Measurements from ENCODE around the gene TENT4A.

TENT4A gene

GRCh38 chr5:6699357-6699756 is 13.9 kb upstream of the TENT4A start:
- H3K4me3 ChIP-seq = no peak overlapping the region
- H3K27ac ChIP-seq = no peak overlapping the region

- Histone ChIP-seq H3K27ac (no peak overlapping the region), H3K4me3 (no peak overlapping the region)
Observed at GRCh38 chr5:6700074-6700684, 13.1 kb upstream of the TENT4A start.

- Histone ChIP-seq H3K4me3 (no peak overlapping the region), H3K27ac (no peak overlapping the region)
Observed at GRCh38 chr5:6700685-6701355, 12.4 kb upstream of the TENT4A start.

GRCh38 chr5:6701491-6701890 is 11.7 kb upstream of the TENT4A start:
- Histone ChIP-seq H3K27ac (no peak overlapping the region), H3K4me3 (no peak overlapping the region)

- H3K27ac ChIP-seq = no peak overlapping the region
Observed at GRCh38 chr5:6702633-6703032, 10.6 kb upstream of the TENT4A start.

GRCh38 chr5:6703806-6704205 is 9.4 kb upstream of the TENT4A start:
- Histone ChIP-seq H3K4me3 (no peak overlapping the region), H3K27ac (peak overlapping the region in 12 of 21 experiments; percentile 10 to 85 (median 58))

More at GRCh38 chr5:6702633-6703032, 10.6 kb upstream of the TENT4A start:
- no peak overlapping the region for H3K4me3 ChIP-seq

- H3K4me3 ChIP-seq = no peak overlapping the region
- H3K27ac ChIP-seq = peak overlapping the region in 13 of 21 experiments; percentile 10 to 85 (median 56)
Observed at GRCh38 chr5:6704361-6704851, 8.8 kb upstream of the TENT4A start.

- no peak overlapping the region for H3K4me3 ChIP-seq
Observed at GRCh38 chr5:6705088-6705487, 8.1 kb upstream of the TENT4A start.

GRCh38 chr5:6705959-6706358 is 7.3 kb upstream of the TENT4A start:
- H3K4me3 ChIP-seq = no peak overlapping the region

More at GRCh38 chr5:6705088-6705487, 8.1 kb upstream of the TENT4A start:
- H3K27ac ChIP-seq = peak overlapping the region in 7 of 21 experiments; percentile 22 to 85 (median 59)

GRCh38 chr5:6707852-6708251 is 5.4 kb upstream of the TENT4A start:
- H3K4me3 ChIP-seq = no peak overlapping the region
- H3K27ac ChIP-seq = no peak overlapping the region

More at GRCh38 chr5:6705959-6706358, 7.3 kb upstream of the TENT4A start:
- no peak overlapping the region for H3K27ac ChIP-seq

GRCh38 chr5:6708814-6709213 is 4.4 kb upstream of the TENT4A start:
- H3K4me3 ChIP-seq = no peak overlapping the region

GRCh38 chr5:6710070-6710469 is 3.2 kb upstream of the TENT4A start:
- Histone ChIP-seq H3K4me3 (no peak overlapping the region), H3K27ac (no peak overlapping the region)

More at GRCh38 chr5:6708814-6709213, 4.4 kb upstream of the TENT4A start:
- H3K27ac ChIP-seq = no peak overlapping the region

- Histone ChIP-seq H3K27ac (no peak overlapping the region), H3K4me3 (no peak overlapping the region)
Observed at GRCh38 chr5:6710551-6711318, 2.5 kb upstream of the TENT4A start.

- peak overlapping the region in 19 of 21 experiments; percentile 85 to 98 (median 94) for H3K27ac ChIP-seq
- peak overlapping the region; percentile 63 to 89 (median 70) for H3K4me3 ChIP-seq
Observed at GRCh38 chr5:6711409-6712141, 1.7 kb upstream of the TENT4A start.

- Histone ChIP-seq H3K4me3 (peak overlapping the region; percentile 63 to 89 (median 70)), H3K27ac (peak overlapping the region; percentile 85 to 98 (median 94))
Observed at GRCh38 chr5:6712142-6712576, 1.1 kb upstream of the TENT4A start.

- H3K27ac ChIP-seq = peak overlapping the region; percentile 85 to 98 (median 94)
Observed at GRCh38 chr5:6712577-6713273, 507 bp upstream of the TENT4A start.

GRCh38 chr5:6714226-6715041 is 1.2 kb downstream of the TENT4A start:
- H3K27ac ChIP-seq = peak overlapping the region in 20 of 21 experiments; percentile 18 to 82 (median 66)
- peak overlapping the region; percentile 41 to 76 (median 60) for H3K4me3 ChIP-seq

More at GRCh38 chr5:6712577-6713273, 507 bp upstream of the TENT4A start:
- H3K4me3 ChIP-seq = peak overlapping the region; percentile 63 to 89 (median 70)

- H3K27ac ChIP-seq = peak overlapping the region in 7 of 21 experiments; percentile 18 to 80 (median 67)
Observed at GRCh38 chr5:6715271-6715670, 2.0 kb downstream of the TENT4A start.

More at GRCh38 chr5:6715271-6715670, 2.0 kb downstream of the TENT4A start:
- peak overlapping the region; percentile 41 to 76 (median 60) for H3K4me3 ChIP-seq

Data from skin epidermis (tissue), 12 donors.